ENCODE results near the gene MAPKAPK2. TPM values are rescaled to one million over a fixed set of nuclear protein-coding genes. Genes with fewer than 3 reads are reported as not detected.

The MAPKAPK2 gene
- polyA plus RNA-seq, 1 donor = 71.1 TPM

DNA sequence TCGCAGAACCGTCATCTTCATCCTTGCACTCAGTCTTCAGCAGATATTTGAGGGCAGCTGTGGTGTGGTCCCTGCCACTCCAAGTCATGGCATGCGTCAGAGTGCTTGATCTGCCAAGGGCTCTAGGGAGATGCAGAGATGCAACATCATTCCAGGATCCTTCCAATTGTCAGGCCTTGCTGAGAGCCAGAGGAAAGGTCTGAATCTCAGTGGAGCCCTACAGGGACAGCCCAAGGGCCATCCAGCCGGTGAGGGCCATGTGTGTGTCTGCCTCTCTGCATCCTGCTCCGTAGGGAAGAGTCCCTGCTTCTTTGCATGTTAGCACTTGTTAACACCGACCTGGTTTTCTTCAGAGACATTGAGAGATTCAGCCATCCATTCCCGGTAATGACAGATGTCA is 17.6 kb downstream of the MAPKAPK2 start:
- DNase-seq = no peak

DNA sequence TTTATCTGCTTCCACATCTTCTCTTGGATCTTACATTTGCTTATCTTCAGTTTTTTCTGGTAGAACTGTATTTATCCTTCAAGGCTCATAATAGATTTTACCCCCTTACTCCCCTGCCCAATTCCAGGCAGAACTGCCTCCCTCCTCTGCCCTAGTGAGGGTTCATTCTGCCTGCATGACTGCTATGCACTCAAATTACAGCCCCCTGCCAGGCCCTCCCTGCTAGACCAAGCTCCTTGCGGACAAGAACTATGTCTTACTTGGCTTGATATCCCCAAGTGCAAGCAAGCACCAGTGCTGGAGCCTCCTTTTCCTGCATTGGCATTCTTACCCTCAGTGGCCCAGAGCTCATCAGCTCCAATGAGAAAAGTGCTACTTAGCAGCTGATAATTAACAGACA is 18.1 kb downstream of the MAPKAPK2 start:
- DNase-seq = no peak

DNA sequence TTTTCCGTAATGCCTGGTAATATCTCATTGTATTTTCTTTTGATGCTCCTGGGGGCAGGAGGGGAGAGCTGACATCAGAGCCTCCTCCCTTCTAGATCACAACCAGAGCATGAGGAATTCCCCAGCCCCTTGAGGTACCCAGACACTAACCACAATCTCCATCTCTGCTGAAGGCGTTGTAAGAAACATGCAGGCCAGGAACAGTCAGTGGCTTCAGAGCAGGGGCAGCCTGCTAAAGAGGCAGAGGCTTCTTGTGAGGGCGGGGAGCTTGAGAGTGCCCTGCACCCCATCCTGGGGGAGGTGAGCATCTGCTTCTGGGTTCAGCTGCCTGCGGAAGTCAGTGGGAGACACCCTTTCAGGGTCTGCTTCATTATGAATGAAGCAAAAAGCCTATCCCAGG is 19.0 kb downstream of the MAPKAPK2 start:
- DNase-seq = no peak

- DNase-seq = no peak
Measured at GRCh38 chr1:206704226-206704625, 19.5 kb downstream of the MAPKAPK2 start.

GRCh38 chr1:206705191-206705590 is 20.5 kb downstream of the MAPKAPK2 start:
- DNase-seq = no peak

- DNase-seq = no peak
Measured at GRCh38 chr1:206705726-206706297, 21.1 kb downstream of the MAPKAPK2 start.

DNA sequence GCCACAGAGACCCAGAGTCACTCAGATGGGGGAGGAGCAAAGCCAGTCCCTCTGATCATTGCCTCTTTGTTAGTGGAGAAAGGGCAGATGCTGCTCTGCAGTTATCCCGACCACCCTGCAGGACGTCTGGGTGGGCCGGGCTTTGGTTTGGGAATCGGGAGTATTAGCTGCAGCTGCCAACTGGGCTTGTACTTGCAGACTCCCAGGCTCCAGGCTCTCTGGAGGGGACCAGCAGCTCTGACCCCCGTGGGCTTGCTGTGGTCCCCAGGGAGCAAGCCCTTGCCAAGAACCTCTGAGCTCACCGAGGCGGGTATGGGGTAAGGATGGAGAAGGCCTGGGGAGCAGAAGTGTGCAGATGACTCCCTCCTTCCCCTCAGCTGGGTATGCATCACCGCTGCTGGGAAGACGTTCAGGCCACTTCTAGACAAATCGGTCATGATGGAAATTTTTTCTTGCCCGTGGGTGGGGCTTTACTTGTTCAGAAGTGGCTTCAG is 21.6 kb downstream of the MAPKAPK2 start:
- no peak for DNase-seq

- no peak for DNase-seq
Measured at GRCh38 chr1:206706806-206707366, 22.2 kb downstream of the MAPKAPK2 start.

GRCh38 chr1:206708058-206708457 is 23.4 kb downstream of the MAPKAPK2 start:
- no peak for DNase-seq

GRCh38 chr1:206708882-206709281 is 24.2 kb downstream of the MAPKAPK2 start:
- no peak for DNase-seq

DNA sequence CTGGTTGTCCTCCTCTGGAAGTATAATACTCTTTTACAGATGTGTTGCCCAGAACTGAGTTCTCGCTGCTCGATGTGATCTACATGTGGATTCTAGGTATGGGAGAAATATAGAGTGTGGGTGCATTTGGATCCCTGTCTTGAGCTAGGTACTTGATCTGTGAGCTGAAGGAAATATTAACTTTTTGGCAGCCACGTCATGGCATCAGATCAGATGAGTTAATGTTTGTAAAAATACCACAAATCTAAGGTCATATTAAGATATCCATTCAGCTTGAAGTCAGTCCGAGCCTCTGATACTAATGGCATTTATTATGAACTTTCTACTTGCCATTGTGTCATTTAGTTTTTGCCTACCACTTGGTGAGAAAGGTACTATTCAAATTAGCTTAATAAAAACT is 24.6 kb downstream of the MAPKAPK2 start:
- no peak for DNase-seq

GRCh38 chr1:206709772-206710459 is 25.2 kb downstream of the MAPKAPK2 start:
- no peak for DNase-seq

DNA sequence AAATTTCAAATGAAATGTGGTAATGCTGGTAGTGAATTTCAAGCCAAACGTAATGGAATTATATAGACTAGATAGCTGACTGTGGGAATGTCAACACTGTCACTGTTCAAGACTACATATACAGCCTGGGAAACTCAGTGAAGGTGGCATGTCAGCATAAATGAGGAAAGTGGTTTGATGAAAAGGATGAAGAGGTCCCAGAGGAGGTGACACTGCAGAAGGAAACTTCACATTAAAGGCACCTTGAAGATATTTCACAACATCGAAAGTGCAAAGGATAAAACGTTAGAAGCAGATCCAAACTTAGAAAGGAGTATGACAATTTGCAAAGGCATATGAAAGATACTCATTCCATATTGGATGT is 25.7 kb downstream of the MAPKAPK2 start:
- no peak for DNase-seq

DNA sequence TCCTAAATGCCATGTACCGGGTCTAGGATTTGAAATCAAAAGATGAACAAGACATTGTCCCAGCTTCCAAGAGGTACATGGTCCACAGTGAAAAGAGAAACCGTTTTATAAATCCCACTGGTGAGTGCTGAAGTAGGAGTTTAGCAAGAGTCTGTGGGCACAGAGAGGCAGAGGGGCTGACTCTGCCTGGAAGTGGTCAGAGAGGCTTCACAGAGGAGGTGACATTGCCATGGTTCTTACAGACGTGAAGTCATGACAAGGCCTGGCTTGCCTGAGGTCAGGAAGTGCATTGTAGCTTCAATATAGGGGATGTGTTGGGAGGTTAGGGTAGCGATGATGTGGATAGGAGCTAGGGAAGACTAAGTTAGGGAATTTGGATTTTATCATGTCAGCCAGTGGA is 28.4 kb downstream of the MAPKAPK2 start:
- DNase-seq = no peak

DNA sequence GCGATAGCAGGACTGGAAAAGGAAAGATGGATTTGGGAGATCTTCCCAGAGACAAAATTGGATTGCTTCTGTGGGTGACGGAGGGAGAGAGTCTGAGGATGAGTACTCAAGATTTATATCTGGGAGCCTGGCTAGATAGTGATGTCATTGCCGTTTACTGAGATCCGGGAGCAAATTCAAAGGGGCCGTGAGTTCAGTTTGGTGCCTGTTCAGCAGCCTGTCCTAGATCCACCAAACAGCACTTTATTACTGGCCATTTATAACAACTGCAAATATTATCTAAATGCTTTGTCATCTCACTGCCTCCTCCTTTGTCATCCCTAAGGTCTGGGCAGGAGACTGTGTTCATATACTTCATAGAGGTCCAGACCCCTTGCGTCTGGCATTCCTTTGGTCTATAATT is 29.2 kb downstream of the MAPKAPK2 start:
- DNase-seq = no peak

GRCh38 chr1:206714331-206715058 is 29.8 kb downstream of the MAPKAPK2 start:
- no peak for DNase-seq

GRCh38 chr1:206715120-206715519 is 30.4 kb downstream of the MAPKAPK2 start:
- no peak for DNase-seq

GRCh38 chr1:206715552-206716158 is 30.9 kb downstream of the MAPKAPK2 start:
- DNase-seq = no peak

GRCh38 chr1:206716159-206716869 is 31.6 kb downstream of the MAPKAPK2 start:
- DNase-seq = no peak

- DNase-seq = no peak
Measured at GRCh38 chr1:206716870-206717673, 32.4 kb downstream of the MAPKAPK2 start.

DNA sequence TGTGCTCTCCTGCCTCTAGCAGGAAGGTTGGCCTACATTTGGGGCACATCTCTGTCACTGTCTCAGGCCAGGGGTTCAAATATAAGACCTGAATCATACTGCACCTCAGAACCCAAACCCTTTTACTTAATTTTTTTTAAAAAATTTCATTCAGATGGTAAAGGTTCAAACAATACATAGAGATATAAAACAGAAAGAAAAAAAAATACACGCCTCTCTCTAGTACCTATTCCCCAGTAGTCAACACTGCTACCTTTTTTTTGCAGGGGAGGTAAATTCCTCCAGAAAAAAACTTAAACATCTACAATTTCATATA is 32.9 kb downstream of the MAPKAPK2 start:
- no peak for DNase-seq

All from left kidney (tissue), 2 donors.